SKM-1 treated with dmso at 0.1 percent for 144 hours (cell line): ENCODE data around the gene PCP4L1.
A peak's percentile ranks its signal among the peaks of the same experiment; 100 is the strongest.
"Not testable (repeated sequence)": the region's sequence is repeated elsewhere in the genome, so short reads cannot be mapped to it uniquely, and the experiment has no call there.

ENCODE experiments used
- DNase-seq: peaks from one replicate; lab custom pipeline; 2025; ENCODE audit not compliant: unreplicated experiment; lab: John Stamatoyannopoulos, UW

The PCP4L1 gene

GRCh38 chr1:161258439-161259344, at the start of gene PCP4L1:
PCP4L1 (plus strand) TSS chr1:161258745; CDS start chr1:161258975, 230 bp downstream.
- DNase-seq = no peak

- DNase-seq = peak; percentile 86
Measured at GRCh38 chr1:161209790-161210409, 48.6 kb upstream of the PCP4L1 start.

- peak; percentile 74 for DNase-seq
Measured at GRCh38 chr1:161214369-161214768, 44.2 kb upstream of the PCP4L1 start.

- DNase-seq = peak; percentile 81
Measured at GRCh38 chr1:161215076-161215475, 43.5 kb upstream of the PCP4L1 start, which contains the start of gene FCER1G. FCER1G (plus strand) TSS chr1:161215295; CDS start chr1:161215322, 27 bp downstream.

- DNase-seq = peak; percentile 95
Measured at GRCh38 chr1:161216945-161217712, 41.4 kb upstream of the PCP4L1 start.

GRCh38 chr1:161217831-161218230, 40.7 kb upstream of the PCP4L1 start:
- DNase-seq = no peak

- DNase-seq = no peak
Measured at GRCh38 chr1:161218301-161219077, 40.1 kb upstream of the PCP4L1 start.

- no peak for DNase-seq
Measured at GRCh38 chr1:161219078-161219892, 39.3 kb upstream of the PCP4L1 start.

- DNase-seq = no peak
Measured at GRCh38 chr1:161220002-161220401, 38.5 kb upstream of the PCP4L1 start.

- no peak for DNase-seq
Measured at GRCh38 chr1:161222175-161223019, 36.1 kb upstream of the PCP4L1 start.

GRCh38 chr1:161223805-161224694, 34.5 kb upstream of the PCP4L1 start:
- no peak for DNase-seq

- not testable (repeated sequence) for DNase-seq
Measured at GRCh38 chr1:161224695-161225087, 33.9 kb upstream of the PCP4L1 start.

GRCh38 chr1:161225178-161225533, 33.4 kb upstream of the PCP4L1 start:
- DNase-seq = no peak

GRCh38 chr1:161225534-161226319, 32.8 kb upstream of the PCP4L1 start, which contains the start of gene TOMM40L:
TOMM40L (plus strand) TSS chr1:161226060; CDS start chr1:161226490, 430 bp downstream.
- DNase-seq = peak; percentile 100

GRCh38 chr1:161226320-161226711, 32.2 kb upstream of the PCP4L1 start:
- no peak for DNase-seq

GRCh38 chr1:161226759-161227158, 31.8 kb upstream of the PCP4L1 start:
- DNase-seq = no peak
